ENCODE results near the gene OBSL1.

The OBSL1 gene

DNA sequence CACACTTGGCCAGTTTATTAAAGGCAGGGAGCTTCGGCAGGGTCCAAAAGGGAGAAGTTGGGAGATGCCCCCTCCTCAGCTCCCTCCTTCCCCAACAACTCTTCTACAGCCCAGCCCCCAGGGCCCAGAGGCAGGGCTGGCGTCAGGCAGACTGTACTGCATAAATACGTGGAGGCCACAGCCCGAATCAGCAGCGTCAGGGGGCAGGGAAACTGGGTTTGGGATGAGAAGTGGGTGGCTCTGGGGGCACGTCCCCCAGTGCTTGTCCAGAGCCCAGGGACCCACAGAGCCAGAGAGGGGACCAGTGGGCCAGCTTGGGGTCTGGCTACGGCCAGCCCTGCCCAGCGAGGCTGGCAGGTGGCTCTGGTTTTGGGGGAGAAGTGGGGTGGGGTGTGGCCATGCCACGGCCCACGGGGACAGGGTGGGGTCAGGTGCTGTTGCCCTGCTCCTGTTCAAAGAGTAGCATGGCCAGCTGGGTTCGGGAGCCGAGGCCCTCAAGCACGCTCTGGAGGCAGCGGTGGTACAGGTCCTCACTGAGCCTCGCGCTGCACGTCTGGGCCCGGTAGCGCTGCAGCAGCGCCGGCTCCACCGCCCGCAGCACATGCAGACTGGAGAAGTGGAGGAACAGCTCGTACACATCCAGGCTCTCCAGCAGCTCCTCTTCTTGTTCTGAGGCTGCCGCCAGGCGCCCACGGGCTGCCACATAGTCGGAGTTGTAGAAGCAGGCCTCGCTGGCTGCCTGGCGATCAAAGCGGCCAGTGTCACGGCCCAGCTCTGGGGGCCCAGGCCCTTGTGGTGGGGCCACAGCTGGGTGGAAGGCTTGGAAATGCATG lies 32.2 kb downstream of the OBSL1 start:
- TF ChIP-seq, protein P1, sequence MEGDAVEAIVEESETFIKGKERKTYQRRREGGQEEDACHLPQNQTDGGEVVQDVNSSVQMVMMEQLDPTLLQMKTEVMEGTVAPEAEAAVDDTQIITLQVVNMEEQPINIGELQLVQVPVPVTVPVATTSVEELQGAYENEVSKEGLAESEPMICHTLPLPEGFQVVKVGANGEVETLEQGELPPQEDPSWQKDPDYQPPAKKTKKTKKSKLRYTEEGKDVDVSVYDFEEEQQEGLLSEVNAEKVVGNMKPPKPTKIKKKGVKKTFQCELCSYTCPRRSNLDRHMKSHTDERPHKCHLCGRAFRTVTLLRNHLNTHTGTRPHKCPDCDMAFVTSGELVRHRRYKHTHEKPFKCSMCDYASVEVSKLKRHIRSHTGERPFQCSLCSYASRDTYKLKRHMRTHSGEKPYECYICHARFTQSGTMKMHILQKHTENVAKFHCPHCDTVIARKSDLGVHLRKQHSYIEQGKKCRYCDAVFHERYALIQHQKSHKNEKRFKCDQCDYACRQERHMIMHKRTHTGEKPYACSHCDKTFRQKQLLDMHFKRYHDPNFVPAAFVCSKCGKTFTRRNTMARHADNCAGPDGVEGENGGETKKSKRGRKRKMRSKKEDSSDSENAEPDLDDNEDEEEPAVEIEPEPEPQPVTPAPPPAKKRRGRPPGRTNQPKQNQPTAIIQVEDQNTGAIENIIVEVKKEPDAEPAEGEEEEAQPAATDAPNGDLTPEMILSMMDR (IDR thresholded peaks at IDR 0.05; ENCODE audit: low read depth, low read length, missing control alignments), result no peak
- no peak for DNase-seq (ENCODE audit: low read depth)

DNA sequence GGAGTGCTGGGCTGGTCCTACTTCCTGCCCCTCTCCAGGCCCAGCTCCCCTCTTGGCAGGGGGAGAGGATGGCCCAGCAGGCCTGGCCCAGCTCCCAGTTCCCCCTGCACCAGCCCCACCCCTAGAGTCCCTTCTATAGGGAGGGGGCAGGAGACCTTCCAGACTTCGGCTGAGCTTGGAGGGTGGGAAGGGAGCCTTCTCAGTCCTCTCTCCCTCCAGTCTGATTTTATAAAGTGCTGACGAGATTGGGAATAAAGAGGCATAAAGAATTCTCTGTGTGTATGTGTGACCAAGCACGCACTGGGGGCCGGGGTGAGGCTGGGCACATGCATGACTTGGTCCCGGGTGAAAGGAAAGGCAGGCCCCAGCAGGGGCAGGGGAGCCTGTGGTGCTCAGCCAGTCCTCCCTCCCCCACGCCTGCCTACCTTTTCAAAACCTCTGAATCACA lies 32.8 kb downstream of the OBSL1 start:
- TF ChIP-seq, protein P1 (IDR thresholded peaks at IDR 0.05; ENCODE audit: low read depth, low read length, missing control alignments), result no peak
- DNase-seq (ENCODE audit: low read depth), result no peak
- no peak overlapping the region for H3K4me3 ChIP-seq (ENCODE audit: low read depth, low read length)

More for the DNA sequence above, 32.2 kb downstream of the OBSL1 start:
- no peak overlapping the region for H3K4me3 ChIP-seq (ENCODE audit: low read depth, low read length)

- H3K4me3 ChIP-seq (ENCODE audit: low read depth, low read length), result no peak overlapping the region
- no peak for DNase-seq (ENCODE audit: low read depth)
- TF ChIP-seq, protein P1 (IDR thresholded peaks at IDR 0.05; ENCODE audit: low read depth, low read length, missing control alignments), result no peak
Observed at GRCh38 chr2:219537657-219538488, 33.5 kb downstream of the OBSL1 start.

- DNase-seq (ENCODE audit: low read depth), result no peak
- TF ChIP-seq, protein P1 (IDR thresholded peaks at IDR 0.05; ENCODE audit: low read depth, low read length, missing control alignments), result no peak
Observed at GRCh38 chr2:219536967-219537366, 34.4 kb downstream of the OBSL1 start.

DNA sequence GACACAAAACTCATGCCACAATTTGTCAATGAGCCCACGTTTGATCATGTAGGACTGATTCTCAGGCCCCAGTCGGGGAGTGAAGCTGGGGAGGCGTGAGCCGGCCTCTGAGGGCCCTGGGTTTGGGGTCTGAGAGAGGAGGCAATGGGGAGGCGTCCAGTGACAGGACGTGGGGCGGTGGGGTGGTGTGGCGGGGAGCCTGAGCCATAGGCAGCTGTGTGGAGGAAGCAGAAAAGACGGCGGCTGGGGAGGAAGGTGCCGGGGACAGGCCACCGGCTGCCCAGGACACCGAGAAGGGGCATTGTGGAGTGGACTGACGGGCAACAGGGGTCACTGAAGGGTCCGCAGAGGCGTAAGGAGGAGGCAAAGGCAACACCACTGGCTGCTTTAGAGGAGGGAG lies 34.9 kb downstream of the OBSL1 start:
- TF ChIP-seq, protein P1 (IDR thresholded peaks at IDR 0.05; ENCODE audit: low read depth, low read length, missing control alignments), result no peak
- no peak for DNase-seq (ENCODE audit: low read depth)
- H3K4me3 ChIP-seq (ENCODE audit: low read depth, low read length), result no peak overlapping the region

More at GRCh38 chr2:219536967-219537366, 34.4 kb downstream of the OBSL1 start:
- H3K4me3 ChIP-seq (ENCODE audit: low read depth, low read length), result no peak overlapping the region

GRCh38 chr2:219533930-219534661 lies 37.2 kb downstream of the OBSL1 start:
- TF ChIP-seq, protein P1 (IDR thresholded peaks at IDR 0.05; ENCODE audit: low read depth, low read length, missing control alignments), result no peak
- DNase-seq (ENCODE audit: low read depth), result no peak
- no peak overlapping the region for H3K4me3 ChIP-seq (ENCODE audit: low read depth, low read length)

Data from GM12864 (cell line).